HepG2 (cell line): Measurements from ENCODE around the gene C1QTNF9. TPM values are rescaled to one million over a fixed set of nuclear protein-coding genes. Genes with fewer than 3 reads are reported as not detected.
A peak's percentile ranks its signal among the peaks of the same experiment; 100 is the strongest.

Experiments
- ATAC-seq: fragments of 200-7000 bp; cut with Tn5 transposase; 3 replicates; pipeline ENCODE4 v1.9.1; 2020; ENCODE audit warnings: mild to moderate bottlenecking, moderate library complexity
- BruUV-seq: library from RNA; stranded (reverse); fragments of 400-500 nt; replicated peaks from 2 replicates; lab custom pipeline; 2021; lab: Mats Ljungman, UMichigan
- CTCF ChIA-PET: fragments of 300-600 bp; formaldehyde crosslinking; extraction: SDS; loops from one replicate; lab custom pipeline; 2021; ENCODE audit warnings: low total read pairs, inconsistent platforms, low intra/inter-chr PET ratio; lab: Yijun Ruan, JAX
- POLR2A ChIA-PET: fragments of 350-600 bp; sonication (Branson Sonifier 250); formaldehyde crosslinking; loops from one replicate; lab custom pipeline; 2020; ENCODE audit warnings: antibody characterized with exemption, inconsistent platforms; lab: Yijun Ruan, JAX
- DNase-seq: peaks from one replicate; pipeline ENCODE4 v3.0.0-alpha.2; 2015; ENCODE audit warnings: low spot score
- FAIRE-seq: peaks from 3 replicates; lab custom pipeline; 2011; peaks lifted over from hg19 to GRCh38; lab: Jason Lieb, UNC
- H2AFZ ChIP-seq: one replicate; pipeline ENCODE4 v1.6.1; 2011; ENCODE audit warnings: low read length, inconsistent platforms
- H3K27ac ChIP-seq: fragments of 300-600 bp; 3 replicates; pipeline ENCODE4 v1.8.0; 2011; ENCODE audit warnings: mixed run types, mild to moderate bottlenecking, mixed read lengths, low read length, inconsistent platforms; ENCODE audit not compliant: insufficient read depth; ENCODE audit errors: extremely low read length
- H3K27me3 ChIP-seq, 2 experiments: fragments of 200-600 bp in 1 of 2; 2 replicates in 1 of 2; 3 replicates in 1 of 2; pipeline versions ENCODE4 v1.6.0 to v1.8.0; 2011; ENCODE audit warnings: low read length in 2 of 2, mild to moderate bottlenecking in 2 of 2, moderate library complexity in 2 of 2, inconsistent platforms in 1 of 2; ENCODE audit not compliant: insufficient read depth in 2 of 2, control insufficient read depth in 1 of 2
- H3K36me3 ChIP-seq, 2 experiments: fragments of 200-600 bp in 1 of 2; replicated peaks in 1 of 2; 2 replicates in 1 of 2; 3 replicates in 1 of 2; pipeline versions ENCODE4 v1.5.1 to v1.8.0; 2011; ENCODE audit warnings: low read length in 2 of 2, inconsistent platforms in 1 of 2; ENCODE audit not compliant: insufficient read depth in 2 of 2, control insufficient read depth in 1 of 2
- H3K4me1 ChIP-seq: 2 replicates; pipeline ENCODE4 v1.5.1; 2012; ENCODE audit warnings: low read length, inconsistent platforms; ENCODE audit not compliant: insufficient read depth
- H3K4me2 ChIP-seq: 2 replicates; pipeline ENCODE4 v1.6.0; 2011; ENCODE audit warnings: low read depth, low read length, inconsistent platforms
- H3K4me3 ChIP-seq, 3 experiments: fragments of 200-600 bp in 1 of 3; sonication (generic), shearing (Covaris generic) in 1 of 3; replicated peaks in 1 of 3; 2 replicates each; pipeline ENCODE4 v1.5.1; 2011 to 2016; ENCODE audit warnings: low read length in 3 of 3, inconsistent platforms in 2 of 3, low read depth in 2 of 3, mild to moderate bottlenecking in 2 of 3, control low read depth in 1 of 3, mixed read lengths in 1 of 3; ENCODE audit not compliant: insufficient read depth in 1 of 3
- H3K79me2 ChIP-seq: one replicate; pipeline ENCODE4 v1.6.1; 2011; ENCODE audit warnings: low read length, inconsistent platforms; ENCODE audit not compliant: insufficient read depth
- H3K9ac ChIP-seq: 2 replicates; pipeline ENCODE4 v1.6.0; 2011; ENCODE audit warnings: mild to moderate bottlenecking, low read depth, low read length, inconsistent platforms; ENCODE audit not compliant: insufficient read depth
- H3K9me3 ChIP-seq: 2 replicates; pipeline ENCODE4 v1.5.1; 2012; ENCODE audit warnings: mild to moderate bottlenecking, low read length
- H4K20me1 ChIP-seq: 2 replicates; pipeline ENCODE4 v1.6.0; 2011; ENCODE audit warnings: inconsistent platforms, mild to moderate bottlenecking, low read length, moderate library complexity; ENCODE audit not compliant: insufficient read depth
- CEBPB ChIP-seq: IDR thresholded peaks from 2 replicates; pipeline ENCODE4 v1.6.1; 2011; ENCODE audit warnings: low read depth, low read length, improper control_type of control experiment, borderline replicate concordance
- EEA1 ChIP-seq: sonication (generic); formaldehyde crosslinking; IDR thresholded peaks from 2 replicates; pipeline ENCODE4 v1.5.1; 2020; ENCODE audit warnings: mild to moderate bottlenecking, missing genetic modification reagents, borderline replicate concordance
- FIP1L1 ChIP-seq: fragments of 200-400 bp; formaldehyde crosslinking; IDR thresholded peaks from 2 replicates; pipeline ENCODE4 v1.6.1; 2018; ENCODE audit warnings: low read depth, mild to moderate bottlenecking, low read length, moderate library complexity, borderline replicate concordance; ENCODE audit not compliant: insufficient read depth
- MED8 ChIP-seq: sonication (generic); formaldehyde crosslinking; IDR thresholded peaks from 2 replicates; pipeline ENCODE4 v1.8.1; 2023; ENCODE audit warnings: mild to moderate bottlenecking, missing genetic modification reagents; ENCODE audit not compliant: insufficient replicate concordance
- NAIF1 ChIP-seq: sonication (generic); formaldehyde crosslinking; IDR thresholded peaks from 2 replicates; pipeline ENCODE4 v1.5.0; 2020; ENCODE audit warnings: mild to moderate bottlenecking, missing genetic modification reagents, borderline replicate concordance
- REL ChIP-seq: sonication (generic); formaldehyde crosslinking; conservative IDR thresholded peaks from 2 replicates; pipeline ENCODE4 v1.8.0; 2022; ENCODE audit warnings: mild to moderate bottlenecking, missing genetic modification reagents, moderate library complexity
- SRF ChIP-seq: IDR thresholded peaks from 2 replicates; pipeline ENCODE4 v1.6.1; 2011; ENCODE audit warnings: mild to moderate bottlenecking, low read depth, low read length, moderate library complexity
- ZNF615 ChIP-seq: sonication (generic); formaldehyde crosslinking; IDR thresholded peaks from 2 replicates; pipeline ENCODE4 v1.5.0; 2020; ENCODE audit warnings: mild to moderate bottlenecking, missing genetic modification reagents, borderline replicate concordance
- ZNF879 ChIP-seq: sonication (generic); formaldehyde crosslinking; IDR thresholded peaks from 2 replicates; pipeline ENCODE4 v1.8.1; 2023; ENCODE audit warnings: missing genetic modification reagents
- WGBS: methylation state at CpG from one replicate; pipeline ENCODE4 v1.1.6; 2017; ENCODE audit warnings: low lambda C conversion rate; 5-methylcytosine and 5-hydroxymethylcytosine counted together
- in situ Hi-C: cut with HindIII; loops from 2 replicates; pipeline ENCODE4 v1.10.0; 2017; ENCODE audit warnings: low pct_unique_long_range_greater_than_20kb; ENCODE audit not compliant: extremely low pct_ligation_motif_present
- intact Hi-C: fragments of 100-400 bp; cut with micrococcal nuclease; formaldehyde crosslinking; loops from one replicate; pipeline ENCODE4 v1.10.0; 2022; ENCODE audit not compliant: unreplicated experiment
- polyA plus RNA-seq, 8 experiments: library from polyadenylated mRNA; depleted of rRNA in 3 of 8; stranded (reverse) in 7 of 8; unstranded in 1 of 8; fragments of >200 nt; fragmentation: Illumina TruSeq in 4 of 8; extraction: Trizol in 4 of 8; gene quantifications; 2 replicates each; pipeline versions ENCODE4 v1.2.1 to v1.2.3, GENCODE V29; 2011 to 2016; ENCODE audit warnings: low read depth in 4 of 8, missing spikeins in 1 of 8, mixed read lengths in 1 of 8; ENCODE audit not compliant: insufficient read depth in 1 of 8
- total RNA-seq, 5 experiments: library from RNA; depleted of rRNA; stranded (reverse); fragments of >200 nt; fragmentation: Illumina TruSeq; extraction: Trizol; gene quantifications; 2 replicates each; pipeline ENCODE4 v1.2.3, GENCODE V29; 2016; ENCODE audit warnings: low read depth in 1 of 5
- TF ChIP-seq, protein P1 (sequence below): sonication (generic); formaldehyde crosslinking; IDR thresholded peaks from 2 replicates; pipeline ENCODE4 v1.4.0; 2020; ENCODE audit warnings: missing genetic modification reagents
- TF ChIP-seq, protein P2 (sequence below): sonication (generic); formaldehyde crosslinking; IDR thresholded peaks from 2 replicates; pipeline ENCODE4 v1.5.0; 2020; ENCODE audit warnings: mild to moderate bottlenecking, missing genetic modification reagents
- TF ChIP-seq, protein P3 (sequence below): IDR thresholded peaks from 2 replicates; pipeline ENCODE4 v1.6.1; 2016; ENCODE audit warnings: low read depth, control low read depth
- TF ChIP-seq, protein P4 (sequence below): sonication (generic); formaldehyde crosslinking; IDR thresholded peaks from 2 replicates; pipeline ENCODE4 v1.4.0; 2020; ENCODE audit warnings: missing genetic modification reagents

C1QTNF9 gene
- total and polyA plus RNA-seq, 2 of the 13 experiments (the other 11 are each of a cell fraction or from before 2014, with no cell fraction given): not detected

GRCh38 chr13:24299488-24300114 is 9.8 kb upstream of the C1QTNF9 start:
- TF ChIP-seq FIP1L1 (no peak), SRF (no peak), CEBPB (no peak), NAIF1 (no peak), EEA1 (CRISPR knock-in tag) (no peak), MED8 (CRISPR knock-in tag) (no peak)
- TF ChIP-seq, protein P1, sequence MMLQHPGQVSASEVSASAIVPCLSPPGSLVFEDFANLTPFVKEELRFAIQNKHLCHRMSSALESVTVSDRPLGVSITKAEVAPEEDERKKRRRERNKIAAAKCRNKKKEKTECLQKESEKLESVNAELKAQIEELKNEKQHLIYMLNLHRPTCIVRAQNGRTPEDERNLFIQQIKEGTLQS (CRISPR knock-in tag): no peak
- TF ChIP-seq, all 625 proteins: peak for 0
- BruUV-seq: no TSS peak
- Histone ChIP-seq H3K36me3 (peaks cover 33 to 76% of the 10 kb centered on the region in 2 experiments), H2AFZ (no peak overlapping the region), H3K4me2 (no peak overlapping the region), H3K27me3 (no peaks in the 10 kb centered on the region), H3K9ac (no peak overlapping the region), H3K4me3 (no peak overlapping the region), H3K9me3 (no peaks in the 10 kb centered on the region), H3K4me1 (no peaks in the 10 kb centered on the region), H3K79me2 (no peaks in the 10 kb centered on the region), H4K20me1 (no peaks in the 10 kb centered on the region), H3K27ac (no peak overlapping the region)
- POLR2A ChIA-PET: no interaction called here
- FAIRE-seq (no peak), DNase-seq (no peak), ATAC-seq (peak; percentile 30; the same call in 2 of the 3 replicates)
- in situ Hi-C loops (no loop called here), intact Hi-C loops (no loop called here)
- CTCF ChIA-PET: no interaction called here
- WGBS: 94% methylated on average over 16 of the region's 16 CpGs

DNA sequence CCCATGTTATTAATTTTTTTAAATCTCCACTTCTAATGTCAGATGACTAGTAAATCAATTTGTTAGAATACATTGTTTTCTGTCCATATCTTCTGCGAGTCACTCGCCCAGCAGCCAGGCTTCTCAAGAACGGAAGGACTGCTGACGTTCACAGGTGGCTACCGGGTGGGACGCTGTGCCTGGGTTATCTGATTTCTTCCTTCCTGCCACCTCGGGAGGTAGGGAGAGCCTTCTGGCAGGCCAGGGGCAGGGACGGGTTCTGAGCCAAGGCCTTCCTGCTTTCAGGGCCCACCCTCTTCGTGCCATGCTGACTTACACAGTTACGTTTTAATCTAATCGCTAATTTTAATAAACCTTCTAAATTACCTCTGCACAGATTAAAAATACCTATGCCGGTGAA is 7.9 kb upstream of the C1QTNF9 start:
- Histone ChIP-seq H2AFZ (no peak overlapping the region), H3K4me3 (no peak overlapping the region), H3K36me3 (peaks cover 30 to 66% of the 10 kb centered on the region in 2 experiments), H4K20me1 (no peaks in the 10 kb centered on the region), H3K27me3 (no peaks in the 10 kb centered on the region), H3K79me2 (no peaks in the 10 kb centered on the region), H3K27ac (no peak overlapping the region), H3K4me2 (no peak overlapping the region), H3K4me1 (no peaks in the 10 kb centered on the region), H3K9me3 (no peaks in the 10 kb centered on the region), H3K9ac (no peak overlapping the region)
- ChIA-PET POLR2A (no interaction called here), CTCF (no interaction called here)
- no peak for DNase-seq
- in situ Hi-C loops (no loop called here), intact Hi-C loops (no loop called here)
- no peak for ATAC-seq
- no TSS peak for BruUV-seq
- WGBS: 91% methylated on average over 12 of the region's 12 CpGs
- no peak for FAIRE-seq
- TF ChIP-seq, protein P2, sequence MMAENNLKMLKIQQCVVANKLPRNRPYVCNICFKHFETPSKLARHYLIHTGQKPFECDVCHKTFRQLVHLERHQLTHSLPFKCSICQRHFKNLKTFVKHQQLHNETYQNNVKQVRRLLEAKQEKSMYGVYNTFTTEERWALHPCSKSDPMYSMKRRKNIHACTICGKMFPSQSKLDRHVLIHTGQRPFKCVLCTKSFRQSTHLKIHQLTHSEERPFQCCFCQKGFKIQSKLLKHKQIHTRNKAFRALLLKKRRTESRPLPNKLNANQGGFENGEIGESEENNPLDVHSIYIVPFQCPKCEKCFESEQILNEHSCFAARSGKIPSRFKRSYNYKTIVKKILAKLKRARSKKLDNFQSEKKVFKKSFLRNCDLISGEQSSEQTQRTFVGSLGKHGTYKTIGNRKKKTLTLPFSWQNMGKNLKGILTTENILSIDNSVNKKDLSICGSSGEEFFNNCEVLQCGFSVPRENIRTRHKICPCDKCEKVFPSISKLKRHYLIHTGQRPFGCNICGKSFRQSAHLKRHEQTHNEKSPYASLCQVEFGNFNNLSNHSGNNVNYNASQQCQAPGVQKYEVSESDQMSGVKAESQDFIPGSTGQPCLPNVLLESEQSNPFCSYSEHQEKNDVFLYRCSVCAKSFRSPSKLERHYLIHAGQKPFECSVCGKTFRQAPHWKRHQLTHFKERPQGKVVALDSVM (CRISPR knock-in tag): no peak
- TF ChIP-seq, protein P3, sequence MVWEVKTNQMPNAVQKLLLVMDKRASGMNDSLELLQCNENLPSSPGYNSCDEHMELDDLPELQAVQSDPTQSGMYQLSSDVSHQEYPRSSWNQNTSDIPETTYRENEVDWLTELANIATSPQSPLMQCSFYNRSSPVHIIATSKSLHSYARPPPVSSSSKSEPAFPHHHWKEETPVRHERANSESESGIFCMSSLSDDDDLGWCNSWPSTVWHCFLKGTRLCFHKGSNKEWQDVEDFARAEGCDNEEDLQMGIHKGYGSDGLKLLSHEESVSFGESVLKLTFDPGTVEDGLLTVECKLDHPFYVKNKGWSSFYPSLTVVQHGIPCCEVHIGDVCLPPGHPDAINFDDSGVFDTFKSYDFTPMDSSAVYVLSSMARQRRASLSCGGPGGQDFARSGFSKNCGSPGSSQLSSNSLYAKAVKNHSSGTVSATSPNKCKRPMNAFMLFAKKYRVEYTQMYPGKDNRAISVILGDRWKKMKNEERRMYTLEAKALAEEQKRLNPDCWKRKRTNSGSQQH (CRISPR knock-in tag): no peak
- TF ChIP-seq REL (no peak), ZNF615 (CRISPR knock-in tag) (no peak), ZNF879 (CRISPR knock-in tag) (no peak)
- TF ChIP-seq, protein P4, sequence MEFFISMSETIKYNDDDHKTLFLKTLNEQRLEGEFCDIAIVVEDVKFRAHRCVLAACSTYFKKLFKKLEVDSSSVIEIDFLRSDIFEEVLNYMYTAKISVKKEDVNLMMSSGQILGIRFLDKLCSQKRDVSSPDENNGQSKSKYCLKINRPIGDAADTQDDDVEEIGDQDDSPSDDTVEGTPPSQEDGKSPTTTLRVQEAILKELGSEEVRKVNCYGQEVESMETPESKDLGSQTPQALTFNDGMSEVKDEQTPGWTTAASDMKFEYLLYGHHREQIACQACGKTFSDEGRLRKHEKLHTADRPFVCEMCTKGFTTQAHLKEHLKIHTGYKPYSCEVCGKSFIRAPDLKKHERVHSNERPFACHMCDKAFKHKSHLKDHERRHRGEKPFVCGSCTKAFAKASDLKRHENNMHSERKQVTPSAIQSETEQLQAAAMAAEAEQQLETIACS (CRISPR knock-in tag): no peak
